GM21786 (cell line): ENCODE data around the gene DIS3L2.
"Not testable (repeated sequence)": the region's sequence is repeated elsewhere in the genome, so short reads cannot be mapped to it uniquely, and the experiment has no call there.

Experiments
- ATAC-seq: cut with Tn5 transposase; IDR thresholded peaks from one replicate; pipeline ENCODE4 v1.9.1; 2021; ENCODE audit not compliant: unreplicated experiment

The DIS3L2 gene

DNA sequence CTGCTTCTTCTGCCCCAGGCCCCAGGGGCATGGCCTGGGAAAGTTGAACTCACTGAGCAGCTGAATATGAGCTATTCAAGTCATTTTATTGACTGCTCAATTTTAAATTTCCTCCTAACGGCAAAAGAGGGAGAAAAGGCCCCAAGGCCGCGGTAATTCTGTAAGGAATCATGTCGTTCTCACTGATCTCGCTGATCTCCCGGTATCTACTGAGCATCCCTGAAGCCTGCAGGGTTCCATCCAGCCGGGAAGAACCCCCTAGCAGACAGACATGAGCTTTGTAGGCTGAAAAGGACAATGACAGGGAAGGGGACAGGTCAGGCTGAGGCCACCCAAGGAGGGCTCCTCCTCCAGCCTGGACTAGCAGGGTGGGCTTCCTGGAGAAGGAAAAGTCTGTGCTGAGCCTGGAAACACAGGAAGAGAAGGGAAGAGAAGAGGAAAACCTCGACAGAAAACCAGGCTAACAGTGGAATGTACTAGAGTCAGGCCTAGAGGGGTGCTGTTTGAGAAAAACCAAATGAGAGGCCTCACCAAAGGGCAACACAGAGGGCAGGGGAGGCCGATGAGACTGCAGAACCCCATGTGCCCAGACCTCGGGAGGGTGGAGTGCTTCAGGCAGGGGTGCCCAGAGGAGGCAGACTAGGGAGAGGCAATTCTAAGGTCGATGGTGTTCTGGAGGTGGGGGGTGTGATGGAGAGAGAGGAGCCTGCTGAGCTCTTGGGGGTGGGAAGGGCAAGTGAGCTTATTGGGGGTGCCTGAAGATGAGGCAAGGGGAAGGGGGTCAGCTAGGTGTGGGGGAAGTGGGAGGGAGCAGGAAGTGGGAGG lies 32.4 kb upstream of the DIS3L2 start:
- no peak for ATAC-seq

DNA sequence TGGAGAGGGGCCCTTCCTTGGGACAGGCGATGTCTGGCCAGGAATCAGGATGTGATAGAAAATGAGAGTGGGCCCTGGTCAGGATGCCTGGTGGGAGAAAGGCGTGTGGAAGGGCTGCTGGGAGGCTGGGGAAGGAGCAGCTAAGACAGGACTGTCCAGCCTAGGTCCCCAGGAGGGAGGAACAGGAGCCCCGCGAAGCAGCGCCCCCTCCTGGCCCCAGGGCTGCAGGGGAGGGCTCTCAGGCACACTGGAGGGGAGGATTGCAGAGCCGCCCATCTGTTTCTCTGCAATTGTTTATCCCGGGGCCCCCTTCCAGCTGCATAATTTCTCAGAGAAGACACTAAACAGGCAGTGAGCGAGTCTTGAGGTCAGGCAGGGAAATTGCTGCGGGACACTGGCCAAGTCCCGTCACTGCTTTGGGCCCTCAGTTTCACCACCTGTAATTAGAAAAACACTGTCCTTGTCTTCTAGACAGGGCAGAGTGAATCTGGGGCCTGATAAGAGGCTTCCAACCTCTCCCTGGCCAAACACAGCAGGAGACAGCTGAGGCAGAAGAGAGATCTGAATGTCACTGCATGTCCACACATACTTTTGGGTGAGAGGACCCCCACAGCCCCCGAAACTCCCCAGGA lies 31.4 kb upstream of the DIS3L2 start:
- ATAC-seq: no peak

- ATAC-seq: no peak
Observed at GRCh38 chr2:231930593-231931281, 30.8 kb upstream of the DIS3L2 start.

GRCh38 chr2:231931481-231931915 lies 30.0 kb upstream of the DIS3L2 start:
- ATAC-seq: no peak

GRCh38 chr2:231932711-231932970 lies 28.9 kb upstream of the DIS3L2 start:
- no peak for ATAC-seq

GRCh38 chr2:231932985-231933915 lies 28.3 kb upstream of the DIS3L2 start:
- ATAC-seq: no peak

- no peak for ATAC-seq
Observed at GRCh38 chr2:231933916-231934401, 27.6 kb upstream of the DIS3L2 start.

DNA sequence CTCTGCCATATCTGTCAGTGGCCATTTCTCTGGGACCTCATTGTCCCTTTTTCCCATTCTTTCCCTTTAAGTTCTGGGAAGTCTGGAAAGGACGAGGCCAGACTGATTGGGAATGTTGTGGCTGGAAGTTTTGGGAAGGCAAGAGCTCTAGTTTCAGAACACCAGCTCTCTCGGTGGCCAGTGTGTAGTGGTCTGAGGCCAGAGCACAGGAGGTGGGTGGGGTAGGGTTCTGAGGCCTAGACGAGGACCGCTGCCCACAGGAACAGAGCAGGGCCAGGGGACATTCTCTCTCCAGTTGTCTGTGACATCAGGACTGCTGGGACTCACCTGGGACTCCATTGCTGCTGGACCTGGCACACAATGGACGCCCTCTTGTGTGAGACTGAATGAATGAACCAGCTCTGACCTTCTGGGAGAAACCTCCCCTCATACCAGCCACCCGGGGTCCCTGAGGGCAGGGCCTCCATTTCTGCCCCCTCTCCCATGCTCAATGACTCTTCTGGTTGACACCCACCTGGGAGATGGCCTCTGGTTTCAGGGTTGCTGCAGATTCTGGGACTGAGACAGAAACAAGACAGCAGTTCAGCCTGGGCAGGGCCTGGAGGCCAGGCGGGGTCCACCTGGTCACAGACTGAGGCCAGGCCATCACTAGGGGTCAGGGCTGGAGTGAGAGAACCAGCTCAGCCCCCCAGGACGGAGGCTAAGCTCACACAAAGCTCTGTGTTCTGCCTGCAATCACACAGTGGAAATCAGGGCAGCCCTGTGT lies 26.9 kb upstream of the DIS3L2 start:
- ATAC-seq: no peak

DNA sequence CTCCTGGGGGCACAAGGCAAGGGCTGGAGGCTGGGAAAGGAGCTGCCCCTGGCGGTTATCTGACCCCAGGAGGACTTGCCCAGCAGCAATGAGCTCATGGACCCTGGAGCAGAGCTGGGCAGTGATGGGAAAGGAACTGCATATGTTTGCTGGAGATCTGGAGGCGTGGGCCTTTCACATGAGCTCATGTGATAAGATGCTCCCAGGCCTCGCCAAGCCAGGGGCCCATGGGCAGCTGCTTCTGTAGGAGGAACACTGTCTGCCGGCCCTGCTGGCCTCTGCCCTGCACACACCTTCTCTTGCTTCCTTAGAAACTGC lies 26.3 kb upstream of the DIS3L2 start:
- ATAC-seq: no peak

- ATAC-seq: no peak
Observed at GRCh38 chr2:231935815-231936214, 25.7 kb upstream of the DIS3L2 start.

DNA sequence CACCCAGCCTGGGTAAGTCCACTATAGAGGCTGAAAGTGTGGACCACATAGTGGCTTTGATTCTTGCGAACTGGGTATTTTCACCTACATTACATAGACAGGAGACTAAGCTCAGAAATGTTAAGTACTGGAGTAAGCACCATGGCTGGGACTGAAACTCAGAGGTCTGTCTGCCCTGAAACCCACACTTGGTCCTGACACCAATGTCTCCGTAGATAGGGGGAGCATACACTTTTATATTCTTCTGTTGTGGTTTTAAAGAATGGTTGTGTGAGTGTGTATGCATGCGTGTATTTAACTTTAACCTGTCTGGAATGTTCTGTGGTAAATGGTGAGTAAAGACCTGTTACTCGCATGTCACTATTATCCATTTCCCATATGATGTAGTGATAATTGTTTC lies 25.0 kb upstream of the DIS3L2 start:
- ATAC-seq: no peak

DNA sequence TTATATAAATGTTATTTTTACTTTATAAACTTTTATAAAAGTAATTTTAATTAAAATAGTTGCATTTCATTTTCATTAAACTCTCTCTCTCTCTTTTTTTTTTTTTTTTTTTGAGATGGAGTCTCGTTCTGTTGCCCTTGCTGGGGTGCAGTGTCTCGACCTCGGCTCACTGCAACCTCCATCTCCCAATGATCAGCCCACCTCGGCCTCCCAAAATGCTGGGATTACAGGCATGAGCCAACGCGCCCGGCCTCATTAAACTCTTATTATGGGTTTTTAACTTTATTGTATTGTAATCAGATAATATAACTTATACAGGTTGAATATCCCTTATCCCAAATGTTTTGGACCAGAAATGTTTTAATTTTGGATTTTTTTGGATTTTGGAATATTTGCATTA lies 24.5 kb upstream of the DIS3L2 start:
- ATAC-seq: no peak

GRCh38 chr2:231939022-231939421 lies 22.5 kb upstream of the DIS3L2 start:
- no peak for ATAC-seq

DNA sequence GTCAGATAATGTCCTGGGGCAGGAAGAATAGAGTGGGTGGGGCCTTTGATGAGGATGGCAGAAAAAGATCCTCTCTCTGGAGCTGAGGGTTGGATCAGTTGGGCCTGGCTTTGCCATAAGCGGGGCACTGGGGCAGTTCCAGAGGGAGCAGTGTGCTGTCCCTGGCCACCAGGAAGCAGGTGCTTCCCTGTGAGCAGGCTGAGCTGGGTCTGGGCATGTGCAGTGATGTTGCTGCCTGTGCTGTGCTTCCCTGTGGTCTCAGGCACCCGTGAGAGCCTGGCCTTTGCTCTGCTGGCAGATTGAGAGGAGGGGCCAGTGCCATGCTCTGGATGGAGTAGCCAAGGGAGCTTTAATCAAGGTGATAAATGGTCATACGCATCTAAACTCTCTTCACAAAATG lies 20.7 kb upstream of the DIS3L2 start:
- no peak for ATAC-seq

DNA sequence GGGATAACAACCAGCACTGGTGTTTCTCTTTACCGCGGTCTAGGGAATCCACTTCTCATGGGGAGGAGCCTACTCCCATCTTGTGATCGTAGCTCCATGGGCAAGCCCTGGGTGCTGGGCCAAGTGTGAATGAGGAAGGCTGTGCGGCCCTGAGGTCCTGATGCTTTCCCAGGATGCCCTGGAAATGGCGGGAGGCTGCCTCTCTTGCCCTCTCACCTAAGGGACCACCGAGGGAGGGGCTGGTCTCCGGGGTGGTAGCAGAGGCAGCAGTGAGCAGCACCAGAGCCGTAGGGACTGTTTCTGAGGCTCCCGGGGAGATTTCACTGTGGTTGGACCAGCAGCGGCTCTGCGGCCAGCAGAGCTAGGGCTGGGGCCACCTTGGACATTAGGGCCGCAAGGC lies 19.8 kb upstream of the DIS3L2 start:
- ATAC-seq: no peak

DNA sequence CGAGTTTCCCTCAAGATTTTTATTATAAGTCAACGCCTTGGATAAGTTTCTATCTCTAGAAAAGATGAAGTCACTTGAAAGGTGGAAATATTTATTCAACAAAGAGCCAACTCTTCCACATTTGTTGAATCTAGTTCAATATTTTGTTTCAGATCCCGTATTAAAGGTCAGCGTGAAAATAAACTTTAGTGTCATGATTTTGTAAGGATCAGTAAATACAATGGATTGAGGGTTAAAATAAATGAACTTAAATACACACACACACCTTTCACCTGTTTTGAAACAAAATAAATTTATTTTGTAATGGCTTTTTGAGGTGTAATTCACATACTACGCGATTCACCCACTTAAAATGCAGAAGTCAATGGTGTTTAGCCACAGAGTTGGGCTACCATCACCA lies 19.3 kb upstream of the DIS3L2 start:
- ATAC-seq: no peak

- ATAC-seq: no peak
Observed at GRCh38 chr2:231946241-231946814, 15.2 kb upstream of the DIS3L2 start.

DNA sequence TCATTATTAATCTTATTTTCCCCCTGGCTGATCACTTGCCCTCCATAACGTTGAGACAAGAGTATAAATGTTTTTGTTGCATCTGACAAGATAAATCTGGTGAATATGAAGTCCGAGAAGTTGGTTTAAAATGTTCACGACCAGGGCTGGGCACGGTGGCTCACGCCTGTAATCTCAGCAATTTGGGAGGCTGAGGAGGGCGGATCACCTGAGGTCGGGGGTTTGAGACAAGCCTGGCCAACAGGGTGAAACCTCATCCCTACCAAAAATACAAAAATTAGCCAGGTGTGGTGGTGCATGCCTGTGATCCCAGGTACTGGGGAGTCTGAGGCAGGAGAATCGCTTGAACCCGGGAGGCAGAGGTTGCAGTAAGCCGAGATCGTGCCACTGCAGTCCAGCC lies 14.4 kb upstream of the DIS3L2 start:
- ATAC-seq: not testable (repeated sequence)

GRCh38 chr2:231947694-231948093 lies 13.8 kb upstream of the DIS3L2 start:
- no peak for ATAC-seq

GRCh38 chr2:231951452-231952035 lies 10.0 kb upstream of the DIS3L2 start:
- ATAC-seq: no peak
